ENCODE results near the gene C1orf21. TPM values are rescaled to one million over a fixed set of nuclear protein-coding genes. Genes with fewer than 3 reads are reported as not detected.
A peak's percentile ranks its signal among the peaks of the same experiment; 100 is the strongest.

Gene C1orf21
- total RNA-seq, 1 experiment from 2014 or later = not detected

- no peak for DNase-seq (ENCODE audit: low spot score)
- in situ Hi-C loops (cut with HindIII; ENCODE audit: low sequenced_read_pairs) = no loop called here
These were observed 268.4 kb downstream of the C1orf21 start for GRCh38 chr1:184655185-184655584.

GRCh38 chr1:184656221-184656620 is 269.4 kb downstream of the C1orf21 start:
- no peak for DNase-seq (ENCODE audit: low spot score)
- in situ Hi-C loops (cut with HindIII; ENCODE audit: low sequenced_read_pairs) = no loop called here

- in situ Hi-C loops (cut with HindIII; ENCODE audit: low sequenced_read_pairs) = no loop called here
- DNase-seq (ENCODE audit: low spot score) = no peak
These were observed 271.2 kb downstream of the C1orf21 start for GRCh38 chr1:184658055-184658454.

DNA sequence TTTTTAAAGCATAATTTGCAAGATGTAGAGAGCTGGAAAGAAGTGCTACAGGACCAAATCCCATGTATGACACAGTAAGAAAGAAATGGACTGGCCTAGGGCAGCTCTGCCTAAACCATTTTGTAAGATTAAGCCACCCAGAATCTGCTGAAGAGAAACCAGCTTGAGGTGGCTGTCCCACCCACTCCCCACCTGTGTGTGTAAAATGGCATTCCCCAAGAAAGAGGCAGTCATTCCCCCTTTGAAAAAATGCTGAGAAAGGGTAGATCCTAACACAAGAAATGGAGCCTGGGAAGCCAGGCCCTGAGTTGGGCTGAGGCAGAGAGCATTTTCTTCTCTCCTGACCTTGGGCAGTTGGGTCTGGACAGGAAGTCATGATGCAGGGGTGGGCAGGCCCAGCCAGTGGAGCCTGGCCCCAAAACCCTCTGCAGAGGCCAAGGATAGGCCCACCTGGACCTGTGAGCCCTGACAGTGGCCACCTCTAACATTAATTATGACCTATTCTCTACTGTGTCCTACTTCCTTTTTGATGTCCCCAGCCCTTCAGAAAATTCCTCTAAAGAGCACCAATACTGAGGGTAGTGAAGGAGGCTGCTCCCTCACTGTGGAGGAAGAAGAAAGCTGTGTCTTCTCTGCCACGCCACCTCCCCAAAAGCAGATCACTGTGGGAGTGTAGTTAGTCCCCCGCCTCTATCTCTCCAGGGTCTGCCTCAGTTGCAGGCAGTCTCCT is 273.8 kb downstream of the C1orf21 start:
- DNase-seq (ENCODE audit: low spot score) = no peak
- in situ Hi-C loops (cut with HindIII; ENCODE audit: low sequenced_read_pairs) = no loop called here

DNA sequence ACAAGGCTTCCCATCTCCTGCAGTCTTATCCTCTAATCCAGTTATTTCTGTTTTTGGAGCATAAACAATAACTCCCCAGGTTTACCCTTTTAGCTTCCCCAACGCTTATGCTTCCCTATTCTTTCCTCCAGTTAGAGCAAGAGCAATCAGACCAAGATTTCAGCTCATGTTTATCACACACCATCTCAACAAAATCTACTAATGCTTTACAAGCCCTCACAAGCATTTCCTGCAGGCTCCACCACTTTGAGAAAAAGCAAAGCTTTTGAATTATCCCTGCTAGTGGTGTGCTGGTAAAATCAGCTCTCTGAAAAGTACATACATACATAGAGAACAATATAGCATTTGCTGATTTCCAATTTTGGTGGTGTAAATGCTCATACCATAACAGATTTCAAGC is 275.0 kb downstream of the C1orf21 start:
- no peak for DNase-seq (ENCODE audit: low spot score)
- in situ Hi-C loops (cut with HindIII; ENCODE audit: low sequenced_read_pairs) = no loop called here

DNA sequence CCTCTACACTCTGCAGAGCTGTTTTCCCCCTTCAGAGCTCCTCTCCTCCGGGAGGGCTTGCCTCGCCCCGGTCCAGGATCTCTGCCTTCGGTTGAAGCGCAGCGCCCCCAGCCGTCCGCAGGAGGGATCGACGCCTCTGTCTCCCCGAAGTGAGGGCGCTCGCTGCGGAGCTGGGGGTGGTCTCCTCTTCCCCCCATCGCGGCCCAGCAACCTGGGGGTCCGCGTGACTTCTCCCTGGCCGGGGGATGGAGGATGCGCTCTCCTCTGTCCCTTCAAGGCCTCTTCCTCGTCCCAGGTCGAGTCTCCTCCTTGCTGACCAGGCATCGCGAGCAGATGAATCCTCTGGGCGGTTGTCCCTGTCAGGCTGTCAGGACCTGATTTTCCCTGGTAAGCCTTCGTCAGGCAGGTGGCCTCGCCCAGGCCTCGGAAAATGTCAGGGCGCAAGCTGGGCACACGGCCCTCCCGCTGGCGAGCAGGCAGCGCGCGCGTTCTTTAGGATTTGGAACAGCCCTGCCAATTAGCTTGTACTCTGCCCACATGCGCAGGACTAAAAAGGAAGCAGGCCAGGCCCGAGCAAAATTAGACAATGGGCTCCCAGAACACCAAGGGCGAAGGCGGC is 277.3 kb downstream of the C1orf21 start:
- peak; percentile 89 for DNase-seq (ENCODE audit: low spot score)
- in situ Hi-C loops (cut with HindIII; ENCODE audit: low sequenced_read_pairs) = no loop called here

DNA sequence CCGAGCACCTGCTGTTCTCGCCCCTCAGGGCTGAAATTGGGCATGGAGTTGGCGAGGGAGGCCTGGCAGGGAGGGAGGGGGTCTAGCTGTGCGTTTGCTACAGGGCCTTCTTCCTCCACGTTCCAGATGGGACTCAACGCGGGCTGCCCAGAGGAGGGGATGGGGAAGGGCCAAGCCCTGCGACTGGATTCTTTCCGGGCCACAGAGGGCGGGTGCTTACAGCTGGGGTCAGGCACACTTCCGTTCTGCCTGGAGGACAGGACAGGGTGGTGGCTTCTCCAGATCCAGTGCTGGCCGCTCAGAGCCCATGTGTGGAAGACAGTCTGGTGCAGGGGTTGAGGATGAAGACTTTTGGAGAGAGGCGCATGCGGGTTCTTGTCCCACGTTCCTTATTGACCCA is 277.8 kb downstream of the C1orf21 start:
- in situ Hi-C loops (cut with HindIII; ENCODE audit: low sequenced_read_pairs) = no loop called here
- no peak for DNase-seq (ENCODE audit: low spot score)

DNA sequence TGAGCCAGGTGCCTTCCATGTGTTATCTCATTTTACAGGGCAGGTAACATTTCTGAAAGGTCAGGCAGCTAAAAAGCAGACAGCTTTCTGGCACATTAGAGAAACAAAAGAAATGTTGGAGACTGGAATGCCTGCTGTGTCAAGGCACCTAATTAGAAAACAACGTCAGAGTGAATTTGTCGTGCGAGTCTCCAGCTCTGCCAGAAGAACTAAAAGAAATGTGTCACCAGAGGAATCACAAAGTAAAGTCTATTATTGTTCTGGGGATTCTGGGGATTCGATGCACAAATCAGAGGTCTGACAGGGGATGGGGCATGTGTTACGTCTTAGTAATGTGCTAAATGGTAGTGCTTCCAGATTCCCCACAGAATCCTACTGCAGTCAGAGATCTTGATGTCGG is 278.5 kb downstream of the C1orf21 start:
- in situ Hi-C loops (cut with HindIII; ENCODE audit: low sequenced_read_pairs) = no loop called here

GRCh38 chr1:184669391-184669790 is 282.6 kb downstream of the C1orf21 start:
- DNase-seq (ENCODE audit: low spot score) = no peak
- in situ Hi-C loops (cut with HindIII; ENCODE audit: low sequenced_read_pairs) = no loop called here

More for the DNA sequence above, 278.5 kb downstream of the C1orf21 start:
- peak; percentile 32 for DNase-seq (ENCODE audit: low spot score)

GRCh38 chr1:184672013-184672726 is 285.3 kb downstream of the C1orf21 start:
- peak; percentile 58 for DNase-seq (ENCODE audit: low spot score)
- in situ Hi-C loops (cut with HindIII; ENCODE audit: low sequenced_read_pairs) = no loop called here

- in situ Hi-C loops (cut with HindIII; ENCODE audit: low sequenced_read_pairs) = no loop called here
- no peak for DNase-seq (ENCODE audit: low spot score)
These were observed 286.5 kb downstream of the C1orf21 start for GRCh38 chr1:184673305-184673704.

DNA sequence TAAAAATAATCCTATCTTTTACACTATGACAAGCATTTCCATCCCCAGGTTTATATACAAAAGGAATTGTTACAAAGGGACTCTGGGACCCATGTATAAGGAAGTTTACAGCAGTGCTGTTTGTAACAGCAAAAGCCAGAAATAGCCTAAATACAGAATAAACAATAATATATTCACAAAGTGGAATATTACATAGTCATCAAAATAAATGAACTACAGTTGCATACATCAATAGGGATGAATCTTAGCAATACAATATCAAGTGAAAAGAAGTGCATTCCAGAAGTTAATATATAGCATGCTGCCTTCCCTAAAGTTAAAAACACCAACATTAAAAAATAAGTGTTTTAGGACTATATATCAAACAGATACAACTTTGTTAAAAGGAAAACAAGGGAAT is 290.5 kb downstream of the C1orf21 start:
- in situ Hi-C loops (cut with HindIII; ENCODE audit: low sequenced_read_pairs) = no loop called here
- DNase-seq (ENCODE audit: low spot score) = no peak
